PC-3 (cell line): ENCODE results near the gene LMOD1. TPM values are rescaled to one million over a fixed set of nuclear protein-coding genes. Genes with fewer than 3 reads are reported as not detected.

Source experiments
- ATAC-seq: fragments of 200-7000 bp; cut with Tn5 transposase; 2 replicates; pipeline ENCODE4 v1.9.1; 2020; ENCODE audit warnings: mild to moderate bottlenecking, moderate library complexity
- BruUV-seq: library from RNA; stranded (reverse); fragments of 400-500 nt; replicated peaks from 2 replicates; lab custom pipeline; 2021; lab: Mats Ljungman, UMichigan
- CTCF ChIA-PET: fragments of 300-600 bp; sonication (Branson Sonifier 250); formaldehyde crosslinking; loops from one replicate; lab custom pipeline; 2022; ENCODE audit warnings: antibody characterized with exemption; lab: Charles Lee
- POLR2A ChIA-PET: fragments of 300-600 bp; sonication (Branson Sonifier 250); formaldehyde crosslinking; loops from one replicate; lab custom pipeline; 2022; ENCODE audit warnings: antibody characterized with exemption; ENCODE audit not compliant: unreplicated experiment; lab: Charles Lee
- DNase-seq: peaks from one replicate; pipeline ENCODE4 v3.0.0-alpha.2; 2015
- H2AFZ ChIP-seq: fragments of 300-600 bp; sonication (generic); 2 replicates; pipeline ENCODE4 v1.6.0; 2016; ENCODE audit warnings: antibody characterized with exemption, low read length
- H3F3A ChIP-seq: fragments of 300-600 bp; sonication (generic); one replicate; pipeline ENCODE4 v1.6.0; 2017; ENCODE audit warnings: antibody characterized with exemption, low read length, control low read depth, mild to moderate bottlenecking; ENCODE audit not compliant: unreplicated experiment
- H3K27ac ChIP-seq: fragments of 300-600 bp; sonication (generic); 2 replicates; pipeline ENCODE4 v1.5.1; 2016; ENCODE audit warnings: mild to moderate bottlenecking, low read length
- H3K27me3 ChIP-seq: fragments of 300-600 bp; sonication (generic); 2 replicates; pipeline ENCODE4 v1.6.1; 2016; ENCODE audit warnings: low read length, mixed read lengths
- H3K36me3 ChIP-seq: fragments of 300-600 bp; sonication (generic); 2 replicates; pipeline ENCODE4 v1.6.1; 2016; ENCODE audit warnings: low read depth, mixed run types, low read length, mixed read lengths
- H3K4me1 ChIP-seq: fragments of 300-600 bp; sonication (generic); 2 replicates; pipeline ENCODE4 v1.5.1; 2016; ENCODE audit warnings: low read length; ENCODE audit not compliant: insufficient read depth
- H3K4me2 ChIP-seq: fragments of 300-600 bp; sonication (generic); 2 replicates; pipeline ENCODE4 v1.6.0; 2016; ENCODE audit warnings: low read length
- H3K4me3 ChIP-seq: fragments of 300-600 bp; sonication (generic); 2 replicates; pipeline ENCODE4 v1.5.1; 2016; ENCODE audit warnings: mild to moderate bottlenecking, low read length, mixed read lengths
- H3K79me2 ChIP-seq: fragments of 300-600 bp; sonication (generic); 2 replicates; pipeline ENCODE4 v1.6.1; 2017; ENCODE audit warnings: low read length, mixed read lengths
- H3K9ac ChIP-seq: fragments of 300-600 bp; sonication (generic); 2 replicates; pipeline ENCODE4 v1.6.0; 2016; ENCODE audit warnings: mild to moderate bottlenecking, low read length
- H3K9me2 ChIP-seq: fragments of 300-600 bp; sonication (generic); replicated peaks from 2 replicates; pipeline ENCODE4 v1.6.1; 2016; ENCODE audit warnings: mixed run types, low read length, mixed read lengths
- H3K9me3 ChIP-seq: fragments of 300-600 bp; sonication (generic); 2 replicates; pipeline ENCODE4 v1.6.1; 2016; ENCODE audit warnings: low read length, mixed read lengths
- H4K20me1 ChIP-seq: fragments of 300-600 bp; sonication (generic); 2 replicates; pipeline ENCODE4 v1.6.1; 2016; ENCODE audit warnings: low read length, mixed read lengths
- EZH2 ChIP-seq: fragments of 300-600 bp; sonication (generic); IDR thresholded peaks from one replicate; pipeline ENCODE4 v1.6.1; 2017; ENCODE audit warnings: antibody characterized with exemption, mild to moderate bottlenecking, low read length; ENCODE audit not compliant: unreplicated experiment
- EZH2phosphoT487 ChIP-seq: fragments of 300-600 bp; sonication (generic); IDR thresholded peaks from 2 replicates; pipeline ENCODE4 v1.6.1; 2018; ENCODE audit warnings: mild to moderate bottlenecking, antibody characterized with exemption, low read length, borderline replicate concordance
- intact Hi-C: fragments of 100-400 bp; cut with micrococcal nuclease; formaldehyde crosslinking; loops from 2 replicates; pipeline ENCODE4 v1.9.0; 2023
- total RNA-seq: library from RNA; depleted of rRNA; stranded (reverse); fragments of >200 nt; gene quantifications from 2 replicates; pipeline ENCODE4 v1.2.3, GENCODE V29; 2014
- TF ChIP-seq, protein P1 (sequence below): fragments of 300-600 bp; sonication (generic); conservative IDR thresholded peaks from 2 replicates; pipeline ENCODE4 v1.5.1; 2017; ENCODE audit warnings: antibody characterized with exemption, low read depth, mild to moderate bottlenecking, low read length

The LMOD1 gene
- total RNA-seq, 1 experiment from 2014 or later = 0.07 TPM

GRCh38 chr1:201905234-201905890, 41.0 kb downstream of the LMOD1 start:
- intact Hi-C loops = no loop called here
- no TSS peak for BruUV-seq
- TF ChIP-seq, protein P1, sequence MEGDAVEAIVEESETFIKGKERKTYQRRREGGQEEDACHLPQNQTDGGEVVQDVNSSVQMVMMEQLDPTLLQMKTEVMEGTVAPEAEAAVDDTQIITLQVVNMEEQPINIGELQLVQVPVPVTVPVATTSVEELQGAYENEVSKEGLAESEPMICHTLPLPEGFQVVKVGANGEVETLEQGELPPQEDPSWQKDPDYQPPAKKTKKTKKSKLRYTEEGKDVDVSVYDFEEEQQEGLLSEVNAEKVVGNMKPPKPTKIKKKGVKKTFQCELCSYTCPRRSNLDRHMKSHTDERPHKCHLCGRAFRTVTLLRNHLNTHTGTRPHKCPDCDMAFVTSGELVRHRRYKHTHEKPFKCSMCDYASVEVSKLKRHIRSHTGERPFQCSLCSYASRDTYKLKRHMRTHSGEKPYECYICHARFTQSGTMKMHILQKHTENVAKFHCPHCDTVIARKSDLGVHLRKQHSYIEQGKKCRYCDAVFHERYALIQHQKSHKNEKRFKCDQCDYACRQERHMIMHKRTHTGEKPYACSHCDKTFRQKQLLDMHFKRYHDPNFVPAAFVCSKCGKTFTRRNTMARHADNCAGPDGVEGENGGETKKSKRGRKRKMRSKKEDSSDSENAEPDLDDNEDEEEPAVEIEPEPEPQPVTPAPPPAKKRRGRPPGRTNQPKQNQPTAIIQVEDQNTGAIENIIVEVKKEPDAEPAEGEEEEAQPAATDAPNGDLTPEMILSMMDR = no peak
- TF ChIP-seq EZH2 (no peak), EZH2phosphoT487 (no peak)
- Histone ChIP-seq H3K9me3 (no peaks in the 10 kb centered on the region), H3K9ac (no peak overlapping the region), H3K4me2 (no peak overlapping the region), H3K36me3 (no peaks in the 10 kb centered on the region), H4K20me1 (no peaks in the 10 kb centered on the region), H3K4me1 (no peaks in the 10 kb centered on the region), H3K4me3 (no peak overlapping the region), H3K9me2 (no peaks in the 10 kb centered on the region), H3K27me3 (no peaks in the 10 kb centered on the region), H3K79me2 (no peaks in the 10 kb centered on the region), H3F3A (no peaks in the 10 kb centered on the region), H2AFZ (no peak overlapping the region), H3K27ac (no peak overlapping the region)
- CTCF ChIA-PET = no interaction called here
- ATAC-seq (no peak), DNase-seq (no peak)
- POLR2A ChIA-PET = no interaction called here

DNA sequence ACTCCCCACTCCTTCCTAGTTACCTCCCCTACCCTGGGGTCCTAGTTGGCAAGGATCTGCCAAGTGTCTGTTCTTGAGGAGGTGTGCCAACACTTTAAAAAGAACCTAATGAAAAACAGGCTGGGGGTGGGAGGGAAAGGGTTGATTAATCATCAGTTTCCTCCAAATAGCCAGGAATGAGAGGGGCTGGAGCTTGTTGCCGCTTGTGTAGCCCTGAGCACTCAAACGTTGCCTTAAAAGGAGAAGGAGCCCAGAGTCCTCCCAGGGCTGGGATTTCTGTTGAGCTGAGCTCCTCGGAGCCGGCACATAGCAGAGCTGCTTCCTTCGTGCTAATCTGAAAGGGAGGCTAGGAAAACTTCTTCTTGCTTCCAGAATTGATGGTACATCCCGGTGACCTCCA, 41.8 kb downstream of the LMOD1 start:
- ChIA-PET POLR2A (no interaction called here), CTCF (no interaction called here)
- Histone ChIP-seq H3K9me3 (no peaks in the 10 kb centered on the region), H3K4me1 (no peaks in the 10 kb centered on the region), H4K20me1 (no peaks in the 10 kb centered on the region), H3K4me3 (no peak overlapping the region), H3K79me2 (no peaks in the 10 kb centered on the region), H3K9me2 (no peaks in the 10 kb centered on the region), H3K27ac (no peak overlapping the region), H3F3A (no peaks in the 10 kb centered on the region), H3K36me3 (no peaks in the 10 kb centered on the region), H3K27me3 (no peaks in the 10 kb centered on the region), H3K9ac (no peak overlapping the region), H2AFZ (no peak overlapping the region), H3K4me2 (no peak overlapping the region)
- BruUV-seq = no TSS peak
- intact Hi-C loops = no loop called here
- no peak for ATAC-seq
- TF ChIP-seq EZH2 (no peak), EZH2phosphoT487 (no peak)
- TF ChIP-seq, protein P1 = no peak
- no peak for DNase-seq

GRCh38 chr1:201903135-201903534, 43.2 kb downstream of the LMOD1 start:
- no peak overlapping the region for H3K9ac ChIP-seq
- no peak overlapping the region for H2AFZ ChIP-seq
- H4K20me1 ChIP-seq = no peaks in the 10 kb centered on the region
- no peaks in the 10 kb centered on the region for H3K27me3 ChIP-seq
- H3K9me2 ChIP-seq = no peaks in the 10 kb centered on the region
- ChIA-PET POLR2A (no interaction called here), CTCF (no interaction called here)
- no peaks in the 10 kb centered on the region for H3K79me2 ChIP-seq
- no peaks in the 10 kb centered on the region for H3K4me1 ChIP-seq
- ATAC-seq (no peak), DNase-seq (no peak)
- intact Hi-C loops = no loop called here
- H3K9me3 ChIP-seq = no peaks in the 10 kb centered on the region
- H3K27ac ChIP-seq = no peak overlapping the region
- BruUV-seq = no TSS peak
- no peaks in the 10 kb centered on the region for H3K36me3 ChIP-seq
- H3F3A ChIP-seq = no peaks in the 10 kb centered on the region
- no peak overlapping the region for H3K4me3 ChIP-seq
- TF ChIP-seq EZH2phosphoT487 = no peak
- TF ChIP-seq EZH2 = no peak
- TF ChIP-seq, protein P1 = no peak
- no peak overlapping the region for H3K4me2 ChIP-seq
